ENCODE results near the gene PPFIA2.

Gene PPFIA2

DNA sequence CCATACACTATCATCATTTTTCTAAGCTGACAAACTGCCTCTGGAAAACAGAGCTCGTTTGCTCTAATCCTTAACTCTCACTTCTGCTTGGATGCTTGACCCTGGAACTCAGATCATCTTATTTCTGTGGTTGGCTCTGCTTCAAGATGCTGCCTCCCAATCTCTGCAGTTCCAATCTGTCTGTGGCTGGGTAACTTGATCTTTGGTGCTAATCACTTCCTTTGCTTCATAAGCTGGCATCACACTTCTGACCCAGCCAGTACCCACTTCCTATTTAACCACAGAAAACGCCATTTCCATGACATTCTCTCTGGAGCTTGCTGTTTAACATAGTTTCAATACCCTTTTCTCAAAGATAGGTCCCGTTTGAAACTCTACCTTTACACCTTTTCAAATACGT, 427.1 kb downstream of the PPFIA2 start:
- Histone ChIP-seq H3K9me3 (ENCODE audit: control insufficient read depth, insufficient read depth, low read length) (no peaks in the 10 kb centered on the region), H3K27me3 (ENCODE audit: control insufficient read depth, insufficient read depth, low read length) (no peaks in the 10 kb centered on the region), H3K4me1 (ENCODE audit: control insufficient read depth, insufficient read depth, low read length) (no peaks in the 10 kb centered on the region), H3K4me3 (ENCODE audit: low read depth, low read length) (no peak overlapping the region), H3K36me3 (ENCODE audit: control insufficient read depth, insufficient read depth, low read length) (no peaks in the 10 kb centered on the region), H3K9ac (ENCODE audit: low read depth, low read length) (no peak overlapping the region)

DNA sequence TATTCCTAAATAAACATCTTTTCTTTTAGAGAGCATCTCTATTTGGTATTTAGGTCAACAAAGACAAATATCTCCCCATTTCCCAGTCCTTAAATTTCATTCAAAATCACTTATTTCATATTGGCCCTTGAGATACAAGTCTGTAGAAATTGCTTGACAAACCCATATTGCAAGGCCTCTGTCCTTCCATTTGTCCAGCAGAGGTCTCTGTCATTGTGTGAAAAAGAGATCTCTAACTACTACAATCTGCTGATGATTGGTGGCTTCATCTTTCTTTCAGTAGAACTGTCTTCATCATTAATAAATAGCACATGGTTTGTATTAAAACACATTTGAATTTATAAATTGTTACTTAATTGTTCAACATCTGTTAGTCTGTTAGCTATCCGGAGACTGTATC, 428.7 kb downstream of the PPFIA2 start:
- Histone ChIP-seq H3K4me3 (ENCODE audit: low read depth, low read length) (no peak overlapping the region), H3K27me3 (ENCODE audit: control insufficient read depth, insufficient read depth, low read length) (no peaks in the 10 kb centered on the region), H3K4me1 (ENCODE audit: control insufficient read depth, insufficient read depth, low read length) (no peaks in the 10 kb centered on the region), H3K9me3 (ENCODE audit: control insufficient read depth, insufficient read depth, low read length) (no peaks in the 10 kb centered on the region), H3K36me3 (ENCODE audit: control insufficient read depth, insufficient read depth, low read length) (no peaks in the 10 kb centered on the region), H3K9ac (ENCODE audit: low read depth, low read length) (no peak overlapping the region)

- Histone ChIP-seq H3K4me1 (ENCODE audit: control insufficient read depth, insufficient read depth, low read length) (no peaks in the 10 kb centered on the region), H3K9me3 (ENCODE audit: control insufficient read depth, insufficient read depth, low read length) (no peaks in the 10 kb centered on the region), H3K27me3 (ENCODE audit: control insufficient read depth, insufficient read depth, low read length) (no peaks in the 10 kb centered on the region), H3K9ac (ENCODE audit: low read depth, low read length) (no peak overlapping the region), H3K4me3 (ENCODE audit: low read depth, low read length) (no peak overlapping the region), H3K36me3 (ENCODE audit: control insufficient read depth, insufficient read depth, low read length) (no peaks in the 10 kb centered on the region)
These were observed 430.1 kb downstream of the PPFIA2 start for GRCh38 chr12:81329085-81329484.

DNA sequence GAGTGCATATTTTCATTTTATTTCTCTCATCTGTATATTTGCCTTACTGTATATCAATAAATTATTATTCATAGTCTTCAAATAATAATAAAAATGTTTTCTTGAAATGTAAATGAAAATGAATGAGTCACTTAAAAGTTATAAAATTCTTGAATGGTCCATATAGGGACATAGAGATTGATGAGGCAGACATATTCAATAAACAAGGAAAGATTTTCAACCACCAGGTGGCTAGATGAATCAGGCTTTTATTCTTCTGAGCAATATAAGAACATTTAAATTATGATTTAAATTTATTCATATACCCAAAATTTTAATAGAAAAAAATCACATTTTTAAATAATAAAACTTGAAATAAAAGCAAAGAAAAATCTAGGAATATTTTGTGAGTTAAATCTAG, 431.7 kb downstream of the PPFIA2 start:
- Histone ChIP-seq H3K4me1 (ENCODE audit: control insufficient read depth, insufficient read depth, low read length) (no peaks in the 10 kb centered on the region), H3K27me3 (ENCODE audit: control insufficient read depth, insufficient read depth, low read length) (no peaks in the 10 kb centered on the region), H3K9me3 (ENCODE audit: control insufficient read depth, insufficient read depth, low read length) (no peaks in the 10 kb centered on the region), H3K9ac (ENCODE audit: low read depth, low read length) (no peak overlapping the region), H3K36me3 (ENCODE audit: control insufficient read depth, insufficient read depth, low read length) (no peaks in the 10 kb centered on the region), H3K4me3 (ENCODE audit: low read depth, low read length) (no peak overlapping the region)

DNA sequence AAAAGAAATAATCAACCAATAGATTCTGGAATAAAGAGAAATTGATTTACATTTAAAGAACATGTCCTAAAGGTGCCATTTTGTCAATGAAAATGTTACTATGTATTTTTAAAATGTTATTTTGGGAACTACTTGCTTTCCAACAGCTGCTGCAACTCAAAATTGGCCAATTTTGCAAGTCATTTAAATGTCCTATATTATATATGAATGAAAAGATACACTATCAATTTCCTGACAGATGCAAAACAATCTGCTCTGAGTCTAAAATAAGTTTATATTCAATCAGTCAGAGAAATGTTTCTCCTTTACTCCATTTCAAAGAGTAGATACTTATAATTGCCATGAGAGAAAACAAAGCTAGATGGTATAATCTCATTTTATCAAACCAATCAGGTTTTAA, 434.1 kb downstream of the PPFIA2 start:
- H3K27me3 ChIP-seq (ENCODE audit: control insufficient read depth, insufficient read depth, low read length), result no peaks in the 10 kb centered on the region
- H3K9ac ChIP-seq (ENCODE audit: low read depth, low read length), result no peak overlapping the region
- H3K4me3 ChIP-seq (ENCODE audit: low read depth, low read length), result no peak overlapping the region
- H3K9me3 ChIP-seq (ENCODE audit: control insufficient read depth, insufficient read depth, low read length), result no peaks in the 10 kb centered on the region
- H3K36me3 ChIP-seq (ENCODE audit: control insufficient read depth, insufficient read depth, low read length), result no peaks in the 10 kb centered on the region
- no peaks in the 10 kb centered on the region for H3K4me1 ChIP-seq (ENCODE audit: control insufficient read depth, insufficient read depth, low read length)

DNA sequence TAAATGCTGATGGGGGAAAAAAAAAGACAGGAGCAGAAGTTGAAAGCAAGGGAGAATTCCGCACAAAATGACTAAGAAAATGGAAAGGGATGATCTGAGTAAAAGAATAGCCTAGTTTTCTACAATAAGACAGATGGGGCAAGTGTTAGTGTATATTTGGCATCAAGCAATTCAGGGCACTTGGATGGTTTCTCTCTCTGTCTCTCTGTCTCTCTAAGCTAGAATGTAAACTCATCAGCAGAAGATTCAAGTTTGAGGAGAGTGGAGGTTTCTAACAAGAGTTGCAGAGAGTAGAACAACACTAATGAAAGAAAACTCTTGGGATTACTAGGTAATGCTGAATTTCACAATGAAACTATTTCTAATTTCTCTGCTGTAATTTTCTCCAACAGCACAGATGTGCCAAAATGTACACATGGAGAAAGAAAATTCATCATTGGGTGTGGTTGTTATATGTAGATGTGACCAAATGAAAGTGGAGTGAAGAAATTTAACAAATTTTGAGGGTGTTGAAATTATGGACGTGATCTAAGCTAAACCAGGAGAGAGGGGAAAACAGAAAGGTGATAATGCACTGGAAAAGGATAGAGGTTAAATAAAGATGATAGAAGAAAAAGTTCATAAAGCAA, 444.1 kb downstream of the PPFIA2 start:
- no peaks in the 10 kb centered on the region for H3K4me1 ChIP-seq (ENCODE audit: control insufficient read depth, insufficient read depth, low read length)
- no peaks in the 10 kb centered on the region for H3K27me3 ChIP-seq (ENCODE audit: control insufficient read depth, insufficient read depth, low read length)
- no peaks in the 10 kb centered on the region for H3K9me3 ChIP-seq (ENCODE audit: control insufficient read depth, insufficient read depth, low read length)
- no peak overlapping the region for H3K4me3 ChIP-seq (ENCODE audit: low read depth, low read length)
- no peak overlapping the region for H3K9ac ChIP-seq (ENCODE audit: low read depth, low read length)
- no peaks in the 10 kb centered on the region for H3K36me3 ChIP-seq (ENCODE audit: control insufficient read depth, insufficient read depth, low read length)

GRCh38 chr12:81303935-81304334, 455.2 kb downstream of the PPFIA2 start:
- Histone ChIP-seq H3K27me3 (ENCODE audit: control insufficient read depth, insufficient read depth, low read length) (no peaks in the 10 kb centered on the region), H3K9ac (ENCODE audit: low read depth, low read length) (no peak overlapping the region), H3K9me3 (ENCODE audit: control insufficient read depth, insufficient read depth, low read length) (no peaks in the 10 kb centered on the region), H3K36me3 (ENCODE audit: control insufficient read depth, insufficient read depth, low read length) (no peaks in the 10 kb centered on the region), H3K4me3 (ENCODE audit: low read depth, low read length) (no peak overlapping the region), H3K4me1 (ENCODE audit: control insufficient read depth, insufficient read depth, low read length) (no peaks in the 10 kb centered on the region)

- H3K9ac ChIP-seq (ENCODE audit: low read depth, low read length), result no peak overlapping the region
- no peaks in the 10 kb centered on the region for H3K9me3 ChIP-seq (ENCODE audit: control insufficient read depth, insufficient read depth, low read length)
- H3K36me3 ChIP-seq (ENCODE audit: control insufficient read depth, insufficient read depth, low read length), result no peaks in the 10 kb centered on the region
- no peak overlapping the region for H3K4me3 ChIP-seq (ENCODE audit: low read depth, low read length)
- H3K27me3 ChIP-seq (ENCODE audit: control insufficient read depth, insufficient read depth, low read length), result no peaks in the 10 kb centered on the region
- no peaks in the 10 kb centered on the region for H3K4me1 ChIP-seq (ENCODE audit: control insufficient read depth, insufficient read depth, low read length)
These were observed 458.7 kb downstream of the PPFIA2 start for GRCh38 chr12:81300454-81300853.

- no peaks in the 10 kb centered on the region for H3K36me3 ChIP-seq (ENCODE audit: control insufficient read depth, insufficient read depth, low read length)
- no peaks in the 10 kb centered on the region for H3K4me1 ChIP-seq (ENCODE audit: control insufficient read depth, insufficient read depth, low read length)
- H3K4me3 ChIP-seq (ENCODE audit: low read depth, low read length), result no peak overlapping the region
- no peaks in the 10 kb centered on the region for H3K27me3 ChIP-seq (ENCODE audit: control insufficient read depth, insufficient read depth, low read length)
- no peak overlapping the region for H3K9ac ChIP-seq (ENCODE audit: low read depth, low read length)
- H3K9me3 ChIP-seq (ENCODE audit: control insufficient read depth, insufficient read depth, low read length), result no peaks in the 10 kb centered on the region
These were observed 461.5 kb downstream of the PPFIA2 start for GRCh38 chr12:81297601-81298000.

DNA sequence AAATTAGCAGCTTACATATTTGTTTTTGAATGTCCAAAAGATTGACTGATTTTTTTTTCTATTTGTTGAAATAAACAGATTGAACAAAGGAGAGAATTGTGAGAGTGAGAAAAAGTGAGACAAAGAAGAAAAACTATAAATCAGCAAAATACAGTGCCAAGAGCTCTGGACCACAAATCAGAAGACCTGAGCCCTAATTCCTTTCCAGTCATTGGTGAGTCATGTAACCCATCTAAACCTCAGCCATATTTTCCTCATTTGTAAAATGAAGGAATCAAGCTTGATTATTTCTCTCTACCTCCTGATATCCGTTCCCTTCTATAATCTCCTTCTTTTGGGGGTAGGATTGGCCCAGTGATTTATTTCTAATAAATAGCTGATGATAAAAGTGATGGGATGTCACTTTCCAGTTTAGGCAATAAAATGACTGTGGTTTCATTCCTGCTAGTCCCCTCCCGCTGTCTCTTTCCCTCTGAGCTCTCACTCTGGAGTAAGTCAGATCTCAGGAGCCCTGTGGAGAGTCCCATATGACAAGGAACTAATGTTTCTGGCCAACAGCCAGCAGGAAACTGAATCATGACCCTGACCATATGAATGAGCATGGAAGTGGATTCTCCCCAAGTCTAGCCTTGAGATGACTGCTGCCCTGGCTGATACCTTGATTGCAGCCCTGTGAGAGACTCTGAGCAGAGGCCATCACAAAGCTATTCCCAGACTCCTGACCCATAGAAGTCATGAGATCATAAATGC, 462.4 kb downstream of the PPFIA2 start:
- H3K27me3 ChIP-seq (ENCODE audit: control insufficient read depth, insufficient read depth, low read length), result no peaks in the 10 kb centered on the region
- H3K9ac ChIP-seq (ENCODE audit: low read depth, low read length), result no peak overlapping the region
- H3K36me3 ChIP-seq (ENCODE audit: control insufficient read depth, insufficient read depth, low read length), result no peaks in the 10 kb centered on the region
- no peaks in the 10 kb centered on the region for H3K9me3 ChIP-seq (ENCODE audit: control insufficient read depth, insufficient read depth, low read length)
- H3K4me1 ChIP-seq (ENCODE audit: control insufficient read depth, insufficient read depth, low read length), result no peaks in the 10 kb centered on the region
- no peak overlapping the region for H3K4me3 ChIP-seq (ENCODE audit: low read depth, low read length)

DNA sequence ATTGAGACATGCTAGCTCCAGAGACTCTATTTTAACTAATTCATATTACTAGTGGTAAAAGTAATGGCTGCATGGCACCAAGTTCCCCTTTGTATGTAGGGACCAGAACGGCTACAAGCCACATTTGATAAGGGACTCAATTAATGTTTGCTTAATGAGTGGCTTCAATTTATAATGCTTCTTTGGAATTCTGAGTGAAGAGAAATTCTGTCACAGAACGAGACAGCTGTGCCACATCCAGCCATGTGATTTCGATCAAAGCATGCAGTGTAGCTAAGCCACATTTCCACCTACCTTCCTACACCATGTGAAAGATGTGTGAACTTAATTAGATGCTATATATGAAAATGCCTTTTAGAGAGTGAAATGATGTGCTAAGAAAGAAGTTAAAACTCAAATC, 463.9 kb downstream of the PPFIA2 start:
- H3K4me3 ChIP-seq (ENCODE audit: low read depth, low read length), result no peak overlapping the region
- H3K36me3 ChIP-seq (ENCODE audit: control insufficient read depth, insufficient read depth, low read length), result no peaks in the 10 kb centered on the region
- H3K9me3 ChIP-seq (ENCODE audit: control insufficient read depth, insufficient read depth, low read length), result no peaks in the 10 kb centered on the region
- no peaks in the 10 kb centered on the region for H3K4me1 ChIP-seq (ENCODE audit: control insufficient read depth, insufficient read depth, low read length)
- no peaks in the 10 kb centered on the region for H3K27me3 ChIP-seq (ENCODE audit: control insufficient read depth, insufficient read depth, low read length)
- H3K9ac ChIP-seq (ENCODE audit: low read depth, low read length), result no peak overlapping the region

Measured in iPS-15b (cell line).